Neuronal stem cell (in vitro differentiated cells): Measurements from ENCODE around the gene GRIK2. TPM values are rescaled to one million over a fixed set of nuclear protein-coding genes. Genes with fewer than 3 reads are reported as not detected.
"Not testable (repeated sequence)": the region's sequence is repeated elsewhere in the genome, so short reads cannot be mapped to it uniquely, and the experiment has no call there.

Source experiments
- DNase-seq: peaks from one replicate; pipeline ENCODE4 v3.0.0-alpha.2; 2013; ENCODE audit warnings: low spot score
- H2AFZ ChIP-seq: one replicate; pipeline ENCODE4 v1.6.1; 2013; ENCODE audit warnings: mild to moderate bottlenecking, low read length, inconsistent platforms
- H2AK5ac ChIP-seq: 2 replicates; pipeline ENCODE4 v1.6.1; 2013; ENCODE audit warnings: low read depth, mild to moderate bottlenecking, inconsistent platforms, low read length, moderate library complexity, mixed read lengths
- H2BK120ac ChIP-seq: 2 replicates; pipeline ENCODE4 v1.6.1; 2013; ENCODE audit warnings: low read depth, mild to moderate bottlenecking, inconsistent platforms, low read length, moderate library complexity, mixed read lengths
- H2BK12ac ChIP-seq: one replicate; pipeline ENCODE4 v1.6.1; 2013; ENCODE audit warnings: low read length, inconsistent platforms
- H2BK15ac ChIP-seq: 2 replicates; pipeline ENCODE4 v1.6.1; 2013; ENCODE audit warnings: mild to moderate bottlenecking, low read length, inconsistent platforms, mixed read lengths
- H2BK5ac ChIP-seq: one replicate; pipeline ENCODE4 v1.6.1; 2013; ENCODE audit warnings: inconsistent platforms, mild to moderate bottlenecking, low read length, moderate library complexity
- H3K14ac ChIP-seq: one replicate; pipeline ENCODE4 v1.6.1; 2013; ENCODE audit warnings: low read length, inconsistent platforms
- H3K18ac ChIP-seq: 2 replicates; pipeline ENCODE4 v1.6.1; 2013; ENCODE audit warnings: low read length, inconsistent platforms
- H3K23ac ChIP-seq: 2 replicates; pipeline ENCODE4 v1.6.1; 2013; ENCODE audit warnings: low read depth, mild to moderate bottlenecking, mixed read lengths, low read length, inconsistent platforms; ENCODE audit not compliant: poor library complexity
- H3K27ac ChIP-seq: replicated peaks from 3 replicates; pipeline ENCODE4 v1.5.1; 2013; ENCODE audit warnings: low read length, inconsistent platforms
- H3K27me3 ChIP-seq, 3 experiments: 2 replicates each; pipeline ENCODE4 v1.6.1; 2013; ENCODE audit warnings: low read length in 3 of 3, mild to moderate bottlenecking in 2 of 3, inconsistent platforms in 1 of 3, low read depth in 1 of 3, mixed read lengths in 1 of 3, moderate library complexity in 1 of 3; ENCODE audit not compliant: control insufficient read depth in 3 of 3, insufficient read depth in 3 of 3
- H3K36me3 ChIP-seq, 2 donors: replicated peaks in 1 of 2; 2 replicates each; pipeline ENCODE4 v1.6.1; 2013; ENCODE audit warnings: low read length in 2 of 2; ENCODE audit not compliant: control insufficient read depth in 2 of 2, insufficient read depth in 2 of 2
- H3K4ac ChIP-seq: 2 replicates; pipeline ENCODE4 v1.6.1; 2013; ENCODE audit warnings: inconsistent platforms, mild to moderate bottlenecking, low read length, moderate library complexity
- H3K4me1 ChIP-seq, 2 donors: 1 replicate in 1 of 2; 2 replicates in 1 of 2; pipeline ENCODE4 v1.6.1; 2013; ENCODE audit warnings: low read length in 2 of 2, low read depth in 1 of 2; ENCODE audit not compliant: control insufficient read depth in 2 of 2, insufficient read depth in 1 of 2
- H3K4me2 ChIP-seq: one replicate; pipeline ENCODE4 v1.6.1; 2013; ENCODE audit warnings: mild to moderate bottlenecking, low read length, inconsistent platforms; ENCODE audit not compliant: insufficient read depth, poor library complexity, severe bottlenecking
- H3K4me3 ChIP-seq, 2 donors: 2 replicates each; pipeline ENCODE4 v1.5.1; 2013; ENCODE audit warnings: low read length in 2 of 2, mild to moderate bottlenecking in 2 of 2, inconsistent platforms in 1 of 2, moderate library complexity in 1 of 2
- H3K79me1 ChIP-seq: one replicate; pipeline ENCODE4 v1.6.1; 2013; ENCODE audit warnings: low read depth, mild to moderate bottlenecking, inconsistent platforms, low read length, moderate library complexity
- H3K9ac ChIP-seq: one replicate; pipeline ENCODE4 v1.6.1; 2013; ENCODE audit warnings: mild to moderate bottlenecking, low read depth, low read length, inconsistent platforms; ENCODE audit not compliant: poor library complexity
- H3K9me3 ChIP-seq, 2 donors: replicated peaks in 1 of 2; 2 replicates each; pipeline versions ENCODE3 to v1.6.1; 2013; ENCODE audit warnings: low read length in 2 of 2, mild to moderate bottlenecking in 2 of 2, inconsistent platforms in 1 of 2, low read depth in 1 of 2, mixed read lengths in 1 of 2, moderate library complexity in 1 of 2; ENCODE audit not compliant: control insufficient read depth in 2 of 2, insufficient read depth in 1 of 2
- H4K8ac ChIP-seq: one replicate; pipeline ENCODE4 v1.6.1; 2013; ENCODE audit warnings: low read depth, mild to moderate bottlenecking, inconsistent platforms, low read length, moderate library complexity
- H4K91ac ChIP-seq: one replicate; pipeline ENCODE4 v1.6.1; 2013; ENCODE audit warnings: low read length, low read depth, mild to moderate bottlenecking, inconsistent platforms; ENCODE audit not compliant: poor library complexity
- WGBS, 2 donors: extraction: QIAGEN DNeasy Blood & Tissue Kit; methylation state at CpG; one replicate each; pipeline ENCODE4 v1.1.7; 2013; ENCODE audit warnings: missing lambda C conversion rate in 2 of 2, mixed read lengths in 1 of 2; ENCODE audit not compliant: insufficient read length in 2 of 2, insufficient replicate concordance in 1 of 2; ENCODE audit errors: extremely low coverage in 2 of 2; 5-methylcytosine and 5-hydroxymethylcytosine counted together
- polyA plus RNA-seq, 2 experiments: library from polyadenylated mRNA; stranded (reverse); fragments of 200-250 nt; gene quantifications; one replicate each; pipeline ENCODE4 v1.2.3, GENCODE V29; 2013

Gene GRIK2
- 0.20 TPM for polyA plus RNA-seq (2013, experiment 1 of 2)
- 0.21 TPM for polyA plus RNA-seq (2013, experiment 2 of 2)

- Histone ChIP-seq H3K4me3 (peak within 1 kb of the TSS; percentile 50 to 83), H2BK120ac (no peak within 1 kb of the TSS), H3K9me3 (no peaks in the 10 kb centered on the region), H4K8ac (no peak within 1 kb of the TSS), H3K4me2 (peak within 1 kb of the TSS; percentile 84), H3K14ac (no peak within 1 kb of the TSS), H3K79me1 (no peaks in the 10 kb centered on the region), H4K91ac (no peak within 1 kb of the TSS), H3K18ac (peak within 1 kb of the TSS; percentile 63), H2AFZ (peak within 1 kb of the TSS; percentile 85), H2BK12ac (no peak within 1 kb of the TSS), H3K27ac (no peak within 1 kb of the TSS), H2AK5ac (no peak within 1 kb of the TSS), H3K23ac (no peak within 1 kb of the TSS), H3K4ac (no peak within 1 kb of the TSS), H3K27me3 (peaks cover 6 to 44% (median 27%) of the 10 kb centered on the region in 3 experiments), H3K36me3 (no peaks in the 10 kb centered on the region), H2BK15ac (no peak within 1 kb of the TSS), H3K4me1 (peaks cover 5 to 9% of the 10 kb centered on the region in 2 donors), H2BK5ac (no peak within 1 kb of the TSS), H3K9ac (no peak within 1 kb of the TSS)
- DNase-seq = peak; percentile 54
- no CpG with 5 or more reads among the region's 45 CpGs for WGBS, 2 donors
These were observed at the start of gene GRIK2 for GRCh38 chr6:101393251-101393828. Gene GRIK2 (plus strand): TSS chr6:101393708.

GRCh38 chr6:101344885-101345284 lies 48.6 kb upstream of the GRIK2 start:
- Histone ChIP-seq H3K79me1 (no peaks in the 10 kb centered on the region), H3K4me2 (no peak overlapping the region), H2BK12ac (no peak overlapping the region), H3K4ac (no peak overlapping the region), H4K91ac (no peak overlapping the region), H3K27me3 (no peaks in the 10 kb centered on the region), H3K23ac (no peak overlapping the region), H3K18ac (no peak overlapping the region), H2BK15ac (no peak overlapping the region), H3K9ac (no peak overlapping the region), H4K8ac (no peak overlapping the region), H3K27ac (no peak overlapping the region), H3K4me3 (no peak overlapping the region), H2BK5ac (no peak overlapping the region), H2AK5ac (no peak overlapping the region), H3K9me3 (no peaks in the 10 kb centered on the region), H2BK120ac (no peak overlapping the region), H2AFZ (no peak overlapping the region), H3K4me1 (no peaks in the 10 kb centered on the region), H3K36me3 (no peaks in the 10 kb centered on the region), H3K14ac (no peak overlapping the region)
- WGBS, 2 donors = no CpG with 5 or more reads among the region's 5 CpGs
- no peak for DNase-seq

GRCh38 chr6:101348816-101349215 lies 44.7 kb upstream of the GRIK2 start:
- DNase-seq = no peak
- Histone ChIP-seq H3K36me3 (no peaks in the 10 kb centered on the region), H3K27ac (no peak overlapping the region), H3K4me2 (no peak overlapping the region), H3K9me3 (no peaks in the 10 kb centered on the region), H3K23ac (no peak overlapping the region), H2BK15ac (no peak overlapping the region), H2BK5ac (no peak overlapping the region), H3K4ac (no peak overlapping the region), H2AFZ (no peak overlapping the region), H3K14ac (no peak overlapping the region), H3K18ac (no peak overlapping the region), H3K4me3 (no peak overlapping the region), H2AK5ac (no peak overlapping the region), H4K8ac (no peak overlapping the region), H3K9ac (no peak overlapping the region), H3K27me3 (no peaks in the 10 kb centered on the region), H2BK12ac (no peak overlapping the region), H4K91ac (no peak overlapping the region), H3K4me1 (no peaks in the 10 kb centered on the region), H3K79me1 (no peaks in the 10 kb centered on the region), H2BK120ac (no peak overlapping the region)
- WGBS, 2 donors = no CpG with 5 or more reads among the region's 3 CpGs

GRCh38 chr6:101350631-101351030 lies 42.9 kb upstream of the GRIK2 start:
- not testable (repeated sequence) for H3K4ac ChIP-seq, H3K4me2 ChIP-seq, H3K36me3 ChIP-seq, H3K9ac ChIP-seq, H4K91ac ChIP-seq, H2BK12ac ChIP-seq, H3K14ac ChIP-seq, H3K23ac ChIP-seq, H3K9me3 ChIP-seq, H3K79me1 ChIP-seq, H2AK5ac ChIP-seq, H4K8ac ChIP-seq, H3K4me1 ChIP-seq, H3K18ac ChIP-seq, H3K27me3 ChIP-seq, H3K27ac ChIP-seq, H2BK5ac ChIP-seq, H2BK15ac ChIP-seq, H3K4me3 ChIP-seq, H2BK120ac ChIP-seq, DNase-seq, H2AFZ ChIP-seq
- WGBS, 2 donors = no CpG with 5 or more reads among the region's 6 CpGs
